GM18861 (cell line): ENCODE data around the gene WDR55.
"Not testable (repeated sequence)": the region's sequence is repeated elsewhere in the genome, so short reads cannot be mapped to it uniquely, and the experiment has no call there.

Source experiments
- ATAC-seq: cut with Tn5 transposase; IDR thresholded peaks from one replicate; pipeline ENCODE4 v1.9.1; 2021; ENCODE audit not compliant: unreplicated experiment

Gene WDR55

DNA sequence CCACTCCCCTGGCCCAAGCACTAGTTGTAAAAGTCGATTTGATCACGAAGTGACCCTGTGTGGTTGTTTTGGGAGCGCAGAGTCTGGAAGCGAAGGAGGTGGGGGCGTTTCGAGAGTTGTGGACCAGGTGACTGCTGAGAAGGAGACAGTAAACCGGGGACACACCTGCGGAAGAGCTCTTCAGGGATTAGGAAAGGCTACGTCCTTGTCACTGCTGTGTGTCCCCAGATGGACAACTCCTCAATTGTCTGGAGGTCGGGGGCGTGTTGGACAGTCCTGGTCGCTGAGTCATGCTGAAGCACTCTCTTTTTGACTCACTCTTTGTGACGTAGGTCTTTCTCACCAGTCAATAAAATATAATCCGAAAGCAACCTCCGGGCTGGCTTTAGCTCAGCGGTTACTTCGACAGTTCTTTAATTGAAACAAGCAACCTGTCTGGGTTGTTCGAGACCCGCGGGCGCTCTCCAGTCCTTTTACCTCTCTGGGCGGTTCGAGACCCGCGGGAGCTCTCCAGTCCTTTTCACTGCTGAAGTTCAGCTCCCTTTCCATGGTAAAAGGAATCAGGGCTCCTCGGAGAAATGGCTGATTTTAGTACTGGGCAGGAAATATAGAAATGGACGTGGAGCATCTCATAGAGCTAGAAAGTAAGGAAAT is 46.3 kb downstream of the WDR55 start:
- ATAC-seq, result peak; percentile 89

- ATAC-seq, result no peak
Measured at GRCh38 chr5:140711794-140712193, 47.1 kb downstream of the WDR55 start.

DNA sequence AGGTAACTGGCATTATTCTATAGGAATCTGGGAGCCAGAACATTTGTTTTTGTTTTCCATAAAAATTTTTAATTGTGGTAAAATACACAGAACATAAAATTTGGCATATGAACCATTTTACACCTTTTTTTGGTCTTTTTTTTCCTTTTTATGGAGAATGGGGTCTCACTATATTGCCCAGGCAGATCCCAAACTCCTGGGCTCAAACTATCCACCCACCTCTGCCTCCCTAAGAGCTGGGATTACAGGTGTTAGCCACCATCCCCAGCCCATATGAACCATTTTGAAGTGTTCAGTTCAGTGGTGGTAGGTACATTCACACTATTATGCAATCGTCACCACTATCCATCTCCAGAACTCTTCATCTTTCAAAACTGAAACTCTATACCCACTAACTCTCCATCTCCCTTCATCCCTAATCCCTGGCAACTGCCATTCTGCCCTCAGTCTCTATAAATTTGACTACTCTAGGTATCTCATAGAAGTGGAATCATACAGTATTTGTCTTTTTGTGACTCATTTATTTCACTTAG is 48.9 kb downstream of the WDR55 start:
- no peak for ATAC-seq

DNA sequence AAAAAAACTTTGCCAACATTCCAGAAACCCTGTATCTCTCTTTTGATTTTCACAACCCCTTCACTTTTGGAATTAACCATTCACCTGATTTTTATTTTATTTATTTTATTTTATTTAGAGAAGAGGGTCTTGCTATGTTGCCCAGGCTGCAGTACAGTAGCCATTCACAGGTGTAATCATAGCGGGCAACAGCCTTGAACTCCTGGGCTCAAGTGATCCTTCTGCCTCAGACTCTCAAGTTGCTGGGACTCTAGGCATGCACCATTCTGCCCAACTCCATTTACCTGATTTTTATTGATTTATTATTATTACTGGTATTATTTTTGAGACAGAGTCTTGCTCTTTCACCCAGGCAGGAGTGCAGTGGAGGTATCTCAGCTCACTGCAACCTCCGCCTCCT is 51.5 kb downstream of the WDR55 start:
- not testable (repeated sequence) for ATAC-seq

GRCh38 chr5:140718266-140718592 is 53.5 kb downstream of the WDR55 start:
- no peak for ATAC-seq

DNA sequence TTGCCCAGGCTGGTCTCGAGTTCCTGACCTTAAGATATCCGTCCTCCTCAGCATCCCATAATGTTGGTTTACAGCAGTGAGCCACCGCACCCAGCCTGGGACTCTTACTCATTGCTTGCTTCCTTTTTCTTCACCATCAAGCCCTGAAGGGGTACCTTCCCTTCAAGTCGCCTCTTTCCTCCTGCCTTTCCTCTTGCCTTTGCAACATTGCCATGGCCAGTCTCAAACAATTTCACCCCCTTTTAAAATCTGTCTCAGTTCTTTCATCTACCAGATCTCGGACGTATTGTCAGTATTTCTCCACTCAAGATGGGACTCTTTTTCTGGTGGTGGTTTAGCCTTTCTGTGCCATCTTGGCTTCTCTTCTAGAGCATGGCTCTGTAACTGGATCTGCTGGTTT is 56.0 kb downstream of the WDR55 start:
- not testable (repeated sequence) for ATAC-seq

- not testable (repeated sequence) for ATAC-seq
Measured at GRCh38 chr5:140721395-140721794, 56.7 kb downstream of the WDR55 start.
